Naive thymus-derived CD8-positive, alpha-beta T cell (primary cell): ENCODE results near the gene SH2D2A. TPM values are rescaled to one million over a fixed set of nuclear protein-coding genes. Genes with fewer than 3 reads are reported as not detected.
"Not testable (repeated sequence)": the region's sequence is repeated elsewhere in the genome, so short reads cannot be mapped to it uniquely, and the experiment has no call there.

ENCODE experiments used
- ATAC-seq, 2 donors: fragments of 150-1000 bp; cut with Tn5 transposase in 1 of 2; sonication (Bioruptor Pico), chemical (Tn5 transposase) in 1 of 2; 1 replicate in 1 of 2; 2 replicates in 1 of 2; pipeline ENCODE4 v1.10.0; 2021; ENCODE audit warnings: mild to moderate bottlenecking in 2 of 2, moderate library complexity in 2 of 2
- POLR2A ChIA-PET: fragments of 350-600 bp; sonication (Branson Sonifier 250); formaldehyde crosslinking; loops from one replicate; lab custom pipeline; 2021; ENCODE audit warnings: antibody characterized with exemption; lab: Charles Lee
- DNase-seq, 10 donors: peaks; one replicate each; pipeline versions ENCODE4 v3.0.0 to v3.0.0-alpha.2; 2020 to 2022
- H3K27ac Mint-ChIP-seq, 10 donors: one replicate each; pipeline ENCODE4 v1.8.0; 2020 to 2022; ENCODE audit warnings: mild to moderate bottlenecking in 10 of 10, mixed read lengths in 10 of 10, moderate library complexity in 4 of 10, inconsistent platforms in 1 of 10
- H3K27me3 Mint-ChIP-seq, 5 donors: one replicate each; pipeline ENCODE4 v1.8.0; 2021 to 2022; ENCODE audit warnings: mixed read lengths in 5 of 5
- H3K36me3 Mint-ChIP-seq, 3 donors: one replicate each; pipeline ENCODE4 v1.8.0; 2020 to 2022; ENCODE audit warnings: mixed read lengths in 3 of 3, mild to moderate bottlenecking in 2 of 3, inconsistent platforms in 1 of 3
- H3K4me1 Mint-ChIP-seq, 4 donors: one replicate each; pipeline ENCODE4 v1.8.0; 2021 to 2022; ENCODE audit warnings: mixed read lengths in 4 of 4
- H3K4me3 Mint-ChIP-seq, 10 donors: one replicate each; pipeline ENCODE4 v1.8.0; 2020 to 2022; ENCODE audit warnings: mild to moderate bottlenecking in 10 of 10, mixed read lengths in 10 of 10, moderate library complexity in 6 of 10, inconsistent platforms in 1 of 10
- H3K9me3 Mint-ChIP-seq, 9 donors: one replicate each; pipeline ENCODE4 v1.8.0; 2020 to 2022; ENCODE audit warnings: mixed read lengths in 9 of 9, mild to moderate bottlenecking in 3 of 9, inconsistent platforms in 1 of 9, moderate library complexity in 1 of 9
- polyA plus RNA-seq, 3 donors: library from polyadenylated mRNA; unstranded; fragments of 300-500 nt; fragmentation: Illumina TruSeq; gene quantifications; one replicate each; pipeline ENCODE4 v1.2.3, GENCODE V29; 2021
- total RNA-seq, 8 experiments: library from RNA in 2 of 8; stranded (reverse) in 2 of 8; gene quantifications; one replicate each; pipeline ENCODE4 v1.2.3 and lab custom pipeline; 2021 to 2026

SH2D2A gene
- total and polyA plus RNA-seq, 5 experiments from 2014 or later, result 23.6 to 31.5 (median 24.7) TPM

DNA sequence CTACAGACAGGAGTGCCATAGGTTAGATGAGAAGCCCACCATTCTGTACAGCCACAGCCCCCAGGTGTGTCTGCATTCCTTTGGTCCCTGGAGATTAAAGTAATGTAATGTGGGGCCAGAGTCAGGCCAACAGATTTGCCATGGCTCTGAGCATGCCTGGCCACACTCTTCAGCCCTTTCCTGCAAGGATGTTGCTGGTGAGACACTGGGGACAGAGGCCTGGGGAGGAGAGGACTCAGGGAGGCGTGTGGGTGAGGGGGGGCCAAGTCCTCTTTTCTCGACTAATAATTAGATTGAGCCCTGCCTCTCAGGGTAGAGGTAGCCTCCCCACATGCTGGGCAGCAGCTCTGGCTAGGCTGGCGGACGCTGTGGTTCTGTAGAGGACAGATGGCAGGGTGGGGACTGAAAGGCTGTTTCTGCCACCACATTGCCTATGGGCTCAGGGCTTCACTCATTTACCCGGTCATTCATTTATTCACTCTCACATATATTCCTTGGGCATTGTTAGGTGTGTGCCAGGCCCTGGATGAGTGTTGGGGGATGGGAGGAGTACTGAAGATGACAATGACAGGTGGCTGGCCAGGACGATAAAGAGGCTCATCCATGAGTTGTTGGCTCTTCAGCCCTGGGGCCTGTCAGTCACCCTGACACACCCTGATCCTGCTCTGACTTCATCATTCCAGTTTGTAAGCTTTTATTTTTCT lies 56.4 kb downstream of the SH2D2A start:
- Mint-ChIP-seq H3K27ac (no peak overlapping the region), H3K9me3 (no peaks in the 10 kb centered on the region), H3K27me3 (no peaks in the 10 kb centered on the region)

GRCh38 chr1:156757572-156758253 lies 58.9 kb downstream of the SH2D2A start:
- POLR2A ChIA-PET, result interaction anchor here (1.0 to 1.8 kb wide), 2 partner anchors 9 kb away, joined by 3 to 6 read pairs; partner anchors contain the start of gene PRCC

More for the DNA sequence above, 56.4 kb downstream of the SH2D2A start:
- no peak overlapping the region for H3K4me3 Mint-ChIP-seq
- peaks cover 0 to 3% (median 3%) of the 10 kb centered on the region in 4 donors for H3K4me1 Mint-ChIP-seq
- POLR2A ChIA-PET, result interaction anchor here (0.8 kb wide), 1 partner anchor 8 kb away, joined by 3 read pairs; no protein-coding TSS in a partner anchor
- no peaks in the 10 kb centered on the region for H3K36me3 Mint-ChIP-seq
- no peak for ATAC-seq
- no peak for DNase-seq

GRCh38 chr1:156756355-156756754 lies 60.3 kb downstream of the SH2D2A start:
- ATAC-seq (no peak), DNase-seq (no peak)
- Mint-ChIP-seq H3K36me3 (no peaks in the 10 kb centered on the region), H3K4me3 (no peak overlapping the region), H3K9me3 (no peaks in the 10 kb centered on the region), H3K27me3 (no peaks in the 10 kb centered on the region), H3K27ac (no peak overlapping the region), H3K4me1 (peaks cover 7 to 24% (median 15%) of the 10 kb centered on the region in 4 donors)
- POLR2A ChIA-PET, result interaction anchor here (0.7 to 1.8 kb wide), 8 partner anchors 9 to 137 kb away, joined by 3 to 6 read pairs (median 4); partner anchors contain the start of genes MRPL24 and PRCC

More at GRCh38 chr1:156757572-156758253, 58.9 kb downstream of the SH2D2A start:
- peaks cover 4 to 16% (median 12%) of the 10 kb centered on the region in 4 donors for H3K4me1 Mint-ChIP-seq
- H3K4me3 Mint-ChIP-seq, H3K36me3 Mint-ChIP-seq, DNase-seq, H3K27ac Mint-ChIP-seq, H3K9me3 Mint-ChIP-seq, ATAC-seq, H3K27me3 Mint-ChIP-seq: not testable (repeated sequence)

Other genes with a start within 250 kb of the SH2D2A start
- gene IQGAP3, start 244.3 kb downstream of the SH2D2A start, total RNA-seq, result under 1 TPM in 1 of 2 experiments, not detected in 1; 0.08 TPM
- not detected for gene IQGAP3, start 244.3 kb downstream of the SH2D2A start, polyA plus RNA-seq
- 10 to 100 TPM; 41.3 to 44.3 TPM for gene TTC24, start 237.1 kb downstream of the SH2D2A start, total RNA-seq
- gene TTC24, start 237.1 kb downstream of the SH2D2A start, polyA plus RNA-seq, result 1 to 10 TPM; 3.8 to 6.7 (median 6.7) TPM
- 10 to 100 TPM; 39.7 to 42.1 TPM for gene NAXE, start 225.1 kb downstream of the SH2D2A start, total RNA-seq
- gene NAXE, start 225.1 kb downstream of the SH2D2A start, polyA plus RNA-seq, result 100 to 1,000 TPM in 2 of 3 donors, 10 to 100 TPM in 1; 85.6 to 124 (median 103) TPM
- gene GPATCH4, start 215.4 kb downstream of the SH2D2A start, total RNA-seq, result 10 to 100 TPM; 44.2 to 45.1 TPM
- 10 to 100 TPM; 27.3 to 70.4 (median 42.0) TPM for gene GPATCH4, start 215.4 kb downstream of the SH2D2A start, polyA plus RNA-seq
- gene HAPLN2, start 197.4 kb downstream of the SH2D2A start, total RNA-seq, result under 1 TPM; 0.39 to 0.58 TPM
- gene HAPLN2, start 197.4 kb downstream of the SH2D2A start, polyA plus RNA-seq, result not detected
- not detected for gene BCAN, start 174.7 kb downstream of the SH2D2A start, total RNA-seq
- gene BCAN, start 174.7 kb downstream of the SH2D2A start, polyA plus RNA-seq, result not detected
- gene NES, start 139.4 kb downstream of the SH2D2A start, total RNA-seq, result not detected
- gene NES, start 139.4 kb downstream of the SH2D2A start, polyA plus RNA-seq, result not detected
- 1 to 10 TPM in 1 of 2 experiments, under 1 TPM in 1; 0.44 to 2.9 TPM for gene CRABP2, start 111.3 kb downstream of the SH2D2A start, total RNA-seq
- gene CRABP2, start 111.3 kb downstream of the SH2D2A start, polyA plus RNA-seq, result not detected
- 10 to 100 TPM; 33.6 to 39.3 TPM for gene METTL25B, start 88.4 kb downstream of the SH2D2A start, total RNA-seq
- gene METTL25B, start 88.4 kb downstream of the SH2D2A start, polyA plus RNA-seq, result 1 to 10 TPM; 2.3 to 6.7 (median 5.6) TPM
- gene ISG20L2, start 88.1 kb downstream of the SH2D2A start, total RNA-seq, result 10 to 100 TPM; 45.0 to 50.3 TPM
- gene ISG20L2, start 88.1 kb downstream of the SH2D2A start, polyA plus RNA-seq, result 10 to 100 TPM; 20.0 to 23.4 (median 20.7) TPM
- 10 to 100 TPM; 49.7 to 56.9 TPM for gene MRPL24, start 75.8 kb downstream of the SH2D2A start, total RNA-seq
- 100 to 1,000 TPM in 2 of 3 donors, 10 to 100 TPM in 1; 98.6 to 109 (median 103) TPM for gene MRPL24, start 75.8 kb downstream of the SH2D2A start, polyA plus RNA-seq
- 100 to 1,000 TPM in 1 of 2 experiments, 10 to 100 TPM in 1; 95.4 to 103 TPM for gene HDGF, start 65.2 kb downstream of the SH2D2A start, total RNA-seq
- gene HDGF, start 65.2 kb downstream of the SH2D2A start, polyA plus RNA-seq, result 10 to 100 TPM; 25.0 to 50.1 (median 41.3) TPM
- gene PRCC, start 49.3 kb downstream of the SH2D2A start, total RNA-seq, result 10 to 100 TPM; 59.5 to 64.0 TPM
- gene PRCC, start 49.3 kb downstream of the SH2D2A start, polyA plus RNA-seq, result 10 to 100 TPM; 22.9 to 55.7 (median 39.9) TPM
- not detected for gene INSRR, start 42.3 kb upstream of the SH2D2A start, total RNA-seq
- not detected for gene INSRR, start 42.3 kb upstream of the SH2D2A start, polyA plus RNA-seq
- not detected for gene NTRK1, start 44.0 kb upstream of the SH2D2A start, total RNA-seq
- gene NTRK1, start 44.0 kb upstream of the SH2D2A start, polyA plus RNA-seq, result under 1 TPM in 2 of 3 donors, not detected in 1; 0.14 to 0.25 TPM
- gene PEAR1, start 76.9 kb upstream of the SH2D2A start, total RNA-seq, result under 1 TPM in 1 of 2 experiments, not detected in 1; 0.11 TPM
- gene PEAR1, start 76.9 kb upstream of the SH2D2A start, polyA plus RNA-seq, result not detected
- gene LRRC71, start 103.8 kb upstream of the SH2D2A start, total RNA-seq, result not detected
- not detected for gene LRRC71, start 103.8 kb upstream of the SH2D2A start, polyA plus RNA-seq
- 10 to 100 TPM; 34.8 to 35.3 TPM for gene ARHGEF11, start 228.9 kb upstream of the SH2D2A start, total RNA-seq
- 10 to 100 TPM in 1 of 3 donors, 1 to 10 TPM in 2; 4.5 to 15.8 (median 9.9) TPM for gene ARHGEF11, start 228.9 kb upstream of the SH2D2A start, polyA plus RNA-seq